ENCODE data around the gene GHDC.

GHDC gene

DNA sequence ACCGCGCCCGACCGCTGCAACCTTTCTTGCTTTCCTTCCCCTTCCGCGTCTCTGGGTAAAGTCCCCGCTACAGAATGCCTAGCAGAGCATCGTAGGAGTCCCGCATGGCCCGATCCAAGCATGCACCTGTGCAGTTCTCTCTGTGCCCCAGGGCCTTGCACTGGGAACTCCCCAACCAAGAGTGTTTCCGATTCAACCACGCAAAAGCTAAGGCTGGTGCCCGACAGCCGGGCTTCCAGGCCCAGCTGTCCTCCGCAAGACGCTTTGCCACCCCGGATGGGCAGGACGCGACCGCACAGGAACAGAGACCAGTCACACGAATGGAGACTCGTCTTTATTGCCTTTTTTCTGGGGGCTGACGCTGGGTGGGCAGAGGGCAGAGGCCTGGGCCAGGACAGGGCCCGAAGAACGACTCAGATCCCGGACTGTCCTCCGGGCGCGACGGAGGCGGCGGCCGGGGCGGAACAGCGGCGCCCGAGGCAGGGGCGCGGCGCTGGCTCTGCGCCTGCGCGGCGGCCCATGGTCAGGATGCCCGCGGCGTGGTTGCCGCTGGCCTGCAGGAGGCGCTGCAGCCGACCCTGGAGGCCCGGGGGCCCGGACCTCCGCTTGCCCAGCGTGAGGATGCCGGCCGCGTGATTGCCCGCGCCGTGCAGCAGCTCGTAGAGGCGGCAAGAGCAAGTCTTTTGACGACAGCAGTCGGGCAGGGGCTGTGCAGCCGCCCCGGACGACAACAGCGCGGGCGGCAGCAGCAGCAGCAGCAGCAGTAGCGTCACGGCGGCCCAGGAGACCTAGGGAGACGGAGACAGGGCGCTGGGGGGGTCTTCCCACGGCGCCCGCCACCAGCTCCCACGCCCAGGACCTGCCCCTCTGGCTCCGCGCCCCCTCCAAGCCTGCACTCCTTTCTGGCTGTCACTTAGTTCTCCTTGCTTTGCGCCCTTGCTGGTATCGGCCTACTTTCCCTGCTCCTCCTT is 10.3 kb downstream of the GHDC start:
- peak in 48 of 56 donors; percentile 21 to 81 (median 60) for DNase-seq

DNA sequence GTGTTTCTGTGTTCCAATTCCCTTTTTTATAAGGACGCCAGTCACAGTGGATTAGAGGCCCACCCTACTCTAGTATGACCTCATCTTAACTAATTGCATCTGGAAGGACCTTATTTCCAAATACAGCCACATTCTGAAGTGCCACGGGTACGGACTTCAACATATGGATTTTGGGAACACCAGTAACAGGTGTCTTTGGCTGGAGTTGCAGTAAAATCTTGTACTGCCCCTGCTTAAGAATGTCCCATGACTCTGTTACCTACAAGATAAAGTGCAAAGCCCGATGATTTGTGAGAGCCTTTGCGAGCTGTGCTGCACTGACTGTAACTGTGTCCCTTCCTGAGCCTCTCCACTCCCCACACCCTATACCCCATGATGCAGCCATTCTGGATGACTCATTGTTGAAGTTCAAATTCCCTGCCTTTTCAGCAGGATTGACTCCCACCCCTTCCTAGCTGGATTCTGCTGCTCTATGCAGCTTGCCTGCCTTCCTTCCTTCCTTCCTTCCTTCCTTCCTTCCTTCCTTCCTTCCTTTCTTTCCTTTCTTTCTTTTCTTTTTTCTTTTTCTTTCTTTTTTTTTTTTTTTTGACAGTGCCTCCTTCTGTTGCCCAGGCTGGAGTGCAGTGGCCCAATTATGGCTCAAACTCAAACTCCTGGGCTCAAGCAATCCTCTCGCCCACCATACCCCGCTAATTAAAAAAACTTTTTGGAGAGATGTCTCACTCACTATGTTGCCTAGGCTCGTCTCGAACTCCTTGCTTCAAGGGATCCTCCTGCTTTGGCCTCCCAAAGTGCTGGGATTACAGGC is 11.2 kb downstream of the GHDC start:
- peak in 10 of 56 donors; percentile 3 to 45 (median 20) for DNase-seq

DNA sequence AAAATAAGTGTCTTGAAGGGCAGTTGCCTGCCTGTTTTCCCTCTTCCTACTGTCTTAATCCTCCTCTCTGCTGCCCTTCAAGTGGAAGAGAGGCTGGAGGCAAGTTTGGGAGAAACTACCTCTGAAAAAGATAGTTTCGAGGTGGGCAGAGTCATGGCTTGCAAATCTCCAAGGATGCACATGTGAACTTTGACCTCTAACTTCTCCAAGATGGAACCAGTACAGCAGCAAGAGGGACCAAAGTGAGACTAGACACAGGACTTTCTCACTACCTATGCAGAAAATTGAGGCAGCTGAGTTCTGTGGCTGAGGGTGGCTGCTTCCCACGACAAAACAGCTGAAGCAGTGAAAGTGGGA is 12.5 kb downstream of the GHDC start:
- no peak for DNase-seq

DNA sequence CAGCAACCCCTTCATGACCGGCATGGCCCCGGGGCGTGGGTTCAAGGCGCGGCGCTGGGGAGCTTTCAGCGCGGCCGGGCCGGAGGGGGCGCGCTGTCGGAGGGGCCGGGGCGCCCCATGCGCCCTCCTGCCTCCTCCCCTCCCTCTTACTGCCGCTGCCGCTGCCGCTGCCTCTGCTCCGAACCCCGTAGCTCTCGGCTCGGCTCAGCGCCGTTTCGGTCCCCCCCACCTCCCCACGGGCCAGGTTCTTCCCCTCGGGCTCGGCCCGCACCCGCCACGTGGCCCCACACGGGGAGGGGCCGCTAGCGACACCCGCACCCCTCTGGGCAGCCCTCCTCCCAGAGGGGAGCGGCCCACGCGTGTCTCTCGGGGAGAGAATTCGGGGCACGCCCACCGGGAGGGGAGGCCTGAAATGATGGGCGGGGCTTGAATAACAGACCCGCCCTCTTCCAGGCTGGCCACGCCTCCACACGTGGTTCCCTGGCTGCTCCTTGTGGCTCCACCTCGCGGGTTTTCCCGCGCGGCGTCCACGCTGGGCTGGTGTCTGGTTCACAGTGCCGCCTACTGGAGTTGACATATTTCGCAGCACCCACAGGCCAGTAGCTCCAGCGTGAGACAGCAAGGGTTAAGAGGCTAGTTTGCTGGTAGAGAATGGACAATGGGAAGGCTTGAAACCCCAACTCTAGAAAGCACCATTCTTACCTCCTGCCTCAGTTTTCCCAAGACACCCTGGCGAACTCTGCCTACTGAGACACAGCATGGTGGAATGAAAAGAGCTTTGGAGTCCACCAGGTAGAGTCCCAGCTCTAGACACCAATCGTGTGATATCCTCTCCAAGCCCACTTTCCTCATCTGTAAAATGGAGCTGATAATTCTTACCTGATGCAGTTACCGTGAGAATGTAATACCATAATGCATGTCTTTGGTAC is 13.1 kb downstream of the GHDC start, which contains the start of gene KCNH4:
Gene KCNH4, minus strand, starts transcription at position 221 of the 929 bp plus-strand sequence. Its CDS starts 197 bp downstream, at position 24.
- peak in 52 of 56 donors; percentile 10 to 96 (median 76) for DNase-seq

DNA sequence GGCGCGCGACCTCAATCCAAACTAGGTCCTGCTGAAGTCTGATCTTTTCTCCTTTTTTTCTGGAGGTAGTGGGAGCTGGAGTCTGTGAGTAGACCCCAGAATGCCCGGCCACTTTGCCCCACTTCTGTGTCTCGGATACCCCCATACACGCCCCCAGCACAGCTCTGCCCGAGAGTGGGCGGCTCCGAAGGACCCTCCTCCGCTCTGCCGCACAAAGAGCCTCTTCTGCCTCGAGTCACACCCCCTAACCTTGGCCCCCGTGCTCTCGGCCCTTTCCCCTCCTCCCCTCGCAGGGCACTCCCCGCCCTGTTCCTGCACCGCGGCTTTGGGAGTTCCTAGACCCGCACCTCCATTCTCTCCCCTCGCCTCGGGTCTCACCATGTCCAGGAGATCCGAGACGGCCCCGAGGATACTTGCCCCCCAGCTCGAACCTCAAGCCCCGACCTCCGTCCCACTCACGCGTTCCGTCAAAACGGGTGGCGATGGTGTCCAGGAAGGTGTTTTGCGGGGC is 13.8 kb downstream of the GHDC start:
- no peak for DNase-seq

DNA sequence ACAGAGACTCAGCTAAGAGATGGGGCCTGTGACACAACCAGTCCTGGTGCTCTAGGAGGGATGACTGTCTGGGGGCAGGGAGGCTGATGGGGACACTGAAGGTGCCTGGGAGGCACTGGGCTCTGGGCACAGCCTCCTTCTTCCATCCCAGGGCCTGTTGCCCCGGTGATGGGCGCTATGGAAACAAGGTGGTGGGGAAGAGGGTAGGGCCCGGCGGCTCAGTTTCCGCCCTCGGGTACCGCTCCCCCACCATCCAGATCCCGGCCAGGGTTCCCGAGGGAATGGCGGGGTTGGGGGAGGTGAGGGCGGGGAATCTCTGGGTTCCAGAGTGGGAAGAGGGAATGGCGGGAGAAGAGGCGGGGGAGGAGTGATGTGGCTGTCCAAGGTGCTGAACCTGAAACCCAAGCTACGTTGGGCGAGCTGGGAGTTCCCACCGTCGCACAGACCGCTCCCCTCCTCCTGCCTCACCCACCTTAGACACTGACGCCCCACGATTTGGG is 14.3 kb downstream of the GHDC start:
- peak in 25 of 56 donors; percentile 7 to 70 (median 25) for DNase-seq

DNA sequence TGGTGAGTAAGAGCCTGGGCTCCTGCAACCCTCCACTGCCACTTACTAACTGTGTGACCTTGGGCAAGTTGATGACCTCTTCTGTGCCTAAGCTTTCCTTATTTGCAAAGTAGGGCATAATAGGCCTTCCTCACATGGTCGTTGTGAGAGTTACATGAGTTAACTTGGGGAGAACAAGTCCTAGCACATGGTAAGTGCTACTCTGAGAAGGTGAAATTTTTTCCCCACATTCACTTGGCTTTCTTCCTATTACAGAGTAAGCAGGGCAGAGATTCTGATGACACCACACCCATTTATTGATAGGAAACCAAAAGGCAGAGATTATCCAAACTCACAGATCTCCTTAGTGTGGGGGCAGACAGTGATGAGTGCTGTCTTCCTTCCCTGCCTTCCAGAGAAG is 15.0 kb downstream of the GHDC start:
- DNase-seq, result no peak

DNA sequence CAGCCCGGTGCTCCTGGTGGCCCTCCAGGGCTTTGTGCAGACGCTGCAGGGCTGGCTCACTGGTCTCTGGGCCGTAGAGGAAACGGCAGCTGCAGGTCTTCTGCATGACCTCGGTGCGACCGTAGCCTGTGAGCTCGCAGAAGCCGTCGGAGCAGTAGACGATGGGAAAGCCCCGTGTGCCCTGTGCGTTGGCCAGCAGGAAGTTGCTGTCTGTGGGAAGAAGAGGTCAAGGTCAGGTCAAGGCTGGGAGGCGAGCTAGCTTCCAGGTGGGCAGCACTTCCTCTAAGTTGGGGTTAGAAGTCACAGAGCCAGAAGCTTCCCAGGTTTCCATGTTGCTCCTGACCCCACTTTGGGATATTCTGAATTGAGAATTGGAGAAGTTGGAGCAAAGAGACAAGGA is 15.5 kb downstream of the GHDC start:
- DNase-seq, result no peak

DNA sequence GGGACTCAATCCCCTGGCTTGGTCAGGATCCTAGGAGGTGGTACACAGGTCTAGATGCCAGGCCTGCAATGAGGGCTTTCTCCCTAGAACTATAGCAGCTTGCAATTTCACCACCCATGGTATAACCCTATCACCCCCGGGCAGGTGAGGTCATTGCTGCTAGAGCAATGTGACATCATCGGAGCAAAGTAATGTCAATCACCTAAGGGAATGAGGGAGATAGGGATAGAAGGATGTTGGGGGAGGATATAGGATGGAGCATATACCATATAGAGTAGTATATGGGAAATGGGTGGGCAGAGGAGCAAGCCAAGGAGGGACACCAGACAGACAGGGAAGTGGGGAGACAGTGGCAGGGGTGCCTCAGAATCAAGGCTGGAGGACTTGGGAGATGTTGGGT is 16.6 kb downstream of the GHDC start:
- DNase-seq, result no peak

DNA sequence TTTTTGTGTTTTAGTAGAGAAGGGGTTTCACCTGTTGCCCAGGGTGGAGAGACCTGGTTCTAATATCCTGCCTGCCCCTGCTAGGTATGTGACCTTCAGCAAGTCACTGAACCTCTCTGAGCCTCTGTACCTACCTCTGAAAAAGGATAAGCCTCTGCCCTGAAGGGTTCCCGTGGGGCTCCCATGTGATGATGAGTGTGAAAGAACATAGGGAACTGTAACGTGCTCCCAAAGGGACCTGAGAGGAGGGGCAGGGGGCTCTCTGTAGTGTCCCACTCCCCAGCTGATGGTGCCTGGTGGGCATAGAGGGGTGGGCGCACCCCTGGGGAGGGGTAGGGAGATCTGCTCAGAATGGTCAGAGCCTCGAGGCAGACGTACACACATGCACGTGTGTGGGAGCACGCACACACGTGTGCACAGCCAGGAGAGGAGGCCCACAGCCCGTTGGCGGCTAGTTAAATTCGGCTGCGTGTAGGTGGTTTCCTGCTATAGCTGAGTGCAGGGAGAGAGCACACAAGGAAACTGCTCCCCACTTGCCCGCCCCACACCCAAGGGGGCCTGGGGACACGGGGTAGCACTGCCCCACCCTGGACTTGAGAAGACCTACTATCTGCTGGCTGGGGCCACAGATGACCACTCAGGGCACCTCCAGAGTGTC is 20.0 kb downstream of the GHDC start:
- DNase-seq, result peak in 32 of 56 donors; percentile 4 to 74 (median 46)

DNA sequence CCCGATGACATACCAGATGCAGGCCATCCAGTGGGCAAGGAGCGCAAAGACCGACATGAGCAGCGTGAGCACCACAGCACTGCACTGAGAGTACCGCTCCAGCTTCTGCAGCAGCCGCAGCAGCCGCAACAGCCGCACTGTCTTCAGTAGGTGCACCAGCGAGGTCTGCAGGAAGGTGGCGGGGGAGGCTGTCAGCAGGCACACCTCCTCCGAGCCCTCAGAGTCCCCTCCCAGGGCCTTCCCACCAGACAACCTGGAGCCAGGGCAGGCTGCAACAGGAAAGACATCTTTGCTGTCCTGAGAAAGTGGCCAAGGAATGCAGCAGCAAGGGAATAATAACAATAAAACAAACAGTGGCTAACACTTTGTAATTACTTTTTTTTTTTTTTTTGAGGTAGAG is 22.5 kb downstream of the GHDC start:
- DNase-seq, result peak in 26 of 56 donors; percentile 4 to 74 (median 26)

DNA sequence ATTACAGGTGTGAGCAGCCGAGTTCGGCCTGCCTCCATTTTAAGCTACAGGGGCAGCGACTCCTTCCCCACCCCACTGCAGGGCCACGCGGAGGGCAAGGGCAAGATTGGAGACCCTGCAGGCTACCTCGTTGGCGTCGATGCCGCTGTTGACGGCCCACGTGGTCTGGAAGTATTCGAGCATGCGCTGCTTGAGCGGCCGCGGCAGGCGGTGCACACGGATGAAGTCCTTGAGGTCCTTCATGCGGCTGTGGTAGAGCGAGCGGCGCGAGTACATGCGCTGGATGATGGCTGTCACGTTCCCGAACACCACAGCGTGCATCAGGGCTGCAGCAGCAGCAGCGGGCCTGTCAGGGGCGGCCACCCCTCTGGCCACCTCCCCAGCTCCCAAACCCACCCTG is 24.9 kb downstream of the GHDC start:
- no peak for DNase-seq

DNA sequence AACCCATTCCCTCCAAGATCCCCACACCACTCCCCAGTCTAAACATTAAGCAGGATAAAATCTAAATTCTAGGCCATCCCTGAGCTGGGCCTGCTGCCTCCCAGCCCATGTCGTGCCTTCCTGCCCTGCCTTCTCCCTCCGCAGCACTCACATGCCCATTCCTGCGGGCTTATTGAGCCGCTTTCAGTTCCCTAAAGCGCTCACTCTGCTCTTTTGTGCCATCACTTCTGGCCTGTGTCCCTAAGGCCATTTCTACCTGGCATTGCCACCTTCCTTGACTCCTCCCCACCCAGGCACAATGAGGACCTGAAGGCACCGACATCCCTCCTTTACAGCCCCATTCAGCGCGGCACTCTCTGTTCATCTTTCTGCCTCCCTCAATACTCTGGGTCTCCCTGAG is 26.5 kb downstream of the GHDC start:
- DNase-seq, result no peak

DNA sequence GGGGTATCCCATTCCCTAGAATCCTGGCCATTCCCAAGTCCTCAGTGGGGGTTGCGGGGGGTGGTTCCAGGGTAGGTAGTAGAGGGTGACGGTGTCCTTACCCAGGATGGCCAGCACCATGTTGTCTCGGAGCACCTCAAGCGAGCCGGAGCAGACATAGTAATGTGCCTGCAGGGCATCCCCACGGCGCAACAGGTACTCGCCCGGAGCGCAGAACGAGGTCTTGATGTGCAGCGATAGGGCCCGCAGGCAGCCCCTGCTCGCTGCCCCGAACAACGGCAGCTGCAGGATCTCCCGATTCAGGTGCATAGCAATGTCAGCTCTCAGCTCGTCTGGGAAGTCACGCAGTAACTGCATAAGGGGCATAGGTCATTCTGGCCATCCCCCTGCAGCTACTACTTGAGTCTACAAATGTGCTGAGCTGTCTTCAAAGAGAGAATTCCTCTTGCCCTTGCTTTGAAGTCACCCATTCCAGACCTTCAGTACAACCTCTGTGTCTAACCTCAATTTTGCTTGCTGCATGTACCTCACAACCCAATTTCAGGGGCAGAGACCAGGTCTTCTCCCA is 28.0 kb downstream of the GHDC start:
- no peak for DNase-seq

DNA sequence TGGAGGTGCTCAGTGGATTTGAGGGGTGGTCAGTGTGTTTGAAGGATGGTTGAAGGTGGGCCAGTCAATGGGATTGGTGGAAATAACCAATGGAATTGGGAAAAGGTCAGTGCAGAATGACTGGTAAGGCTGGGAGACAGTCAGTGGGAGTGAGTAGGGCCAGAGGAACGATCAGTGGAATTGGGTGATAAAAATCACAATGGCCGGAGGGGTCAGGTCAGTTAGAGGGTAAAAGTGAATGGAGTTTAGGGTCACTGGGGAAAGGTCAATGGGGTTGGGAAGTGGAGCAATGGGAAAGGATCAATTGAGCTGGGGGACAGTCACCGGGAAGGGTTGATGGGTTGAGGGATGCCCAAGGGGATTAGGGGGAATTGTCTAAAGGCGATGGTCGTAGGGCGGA is 28.5 kb downstream of the GHDC start:
- DNase-seq, result no peak

DNA sequence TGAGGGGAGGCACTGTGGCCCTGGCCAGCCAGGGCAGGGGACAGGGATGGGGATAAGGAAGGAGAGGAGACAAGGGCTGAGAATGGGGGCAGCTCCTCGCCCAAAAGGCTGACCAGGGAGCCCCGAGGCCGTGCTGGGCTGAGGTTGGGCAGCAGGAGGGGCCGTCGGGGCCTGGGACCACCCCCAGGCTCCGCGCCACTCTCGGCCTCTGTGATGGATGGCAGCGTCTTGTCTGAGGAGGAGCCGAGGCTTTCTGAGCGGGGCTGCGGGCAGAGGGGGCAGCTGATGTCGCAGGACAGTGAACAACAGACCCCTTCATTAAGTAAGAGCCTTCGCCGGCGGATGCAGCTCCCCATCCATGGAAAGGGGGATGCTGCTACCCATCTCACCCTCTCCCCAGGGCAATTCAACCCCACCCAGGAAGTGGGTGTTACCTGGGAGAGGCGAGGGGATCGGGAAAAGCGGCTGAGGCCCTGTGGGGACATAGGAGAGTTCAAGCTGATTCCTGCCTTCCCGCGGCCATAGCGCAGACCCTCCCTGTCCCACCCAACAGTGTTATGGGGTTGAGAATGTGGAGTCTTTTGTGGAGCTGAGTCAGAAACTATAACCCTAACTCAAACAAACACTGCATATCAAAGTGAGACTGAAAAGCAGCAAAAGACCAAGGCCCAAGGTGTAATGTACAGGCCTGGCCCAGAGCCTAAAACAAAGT is 30.4 kb downstream of the GHDC start:
- DNase-seq, result no peak

DNA sequence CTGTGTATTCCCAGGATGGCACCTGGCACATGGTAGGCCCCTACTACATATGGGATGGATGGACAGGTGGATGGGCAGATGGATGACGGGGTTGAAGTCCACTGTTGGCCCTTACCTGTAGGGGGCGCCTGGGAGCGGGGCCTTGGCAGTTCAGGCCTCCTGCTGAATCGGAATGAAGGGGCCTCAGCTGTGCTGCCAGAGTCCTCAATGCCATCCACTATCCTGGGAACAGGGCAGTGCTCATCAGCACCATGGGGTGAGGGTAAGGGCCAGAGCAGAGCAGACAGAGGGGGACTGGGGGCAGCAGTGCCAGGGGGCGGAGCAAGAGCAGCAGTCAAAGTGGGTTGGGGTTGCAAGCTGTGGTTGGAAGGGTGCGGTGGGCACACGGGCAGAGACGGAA is 31.2 kb downstream of the GHDC start:
- DNase-seq, result peak in 2 of 56 donors; percentile 15 to 20

DNA sequence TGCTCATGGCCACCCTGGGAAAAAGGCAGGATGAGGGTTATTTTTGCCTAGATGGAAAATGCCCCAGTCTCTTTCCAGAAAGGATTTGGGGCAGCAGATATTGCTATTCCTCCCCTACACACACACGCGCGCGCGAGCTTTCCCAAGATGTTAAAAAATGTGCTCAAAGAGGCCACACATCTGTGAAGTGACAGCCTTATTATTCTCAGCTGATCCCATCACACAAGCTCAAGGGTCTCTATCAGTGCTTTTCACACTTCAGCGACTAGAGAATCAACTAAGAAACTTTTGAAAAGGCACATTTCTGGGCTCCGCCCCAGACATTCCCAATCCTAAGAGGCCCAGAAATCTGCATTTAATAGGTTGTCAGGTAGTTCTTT is 33.8 kb downstream of the GHDC start:
- DNase-seq, result no peak

Data from nucleus accumbens (tissue), 56 donors.